NK-92 (cell line): ENCODE results near the gene SLCO1B3.

Experiments used
- DNase-seq: peaks from one replicate; lab custom pipeline; 2025; ENCODE audit not compliant: unreplicated experiment; lab: John Stamatoyannopoulos, UW

Gene SLCO1B3

DNA sequence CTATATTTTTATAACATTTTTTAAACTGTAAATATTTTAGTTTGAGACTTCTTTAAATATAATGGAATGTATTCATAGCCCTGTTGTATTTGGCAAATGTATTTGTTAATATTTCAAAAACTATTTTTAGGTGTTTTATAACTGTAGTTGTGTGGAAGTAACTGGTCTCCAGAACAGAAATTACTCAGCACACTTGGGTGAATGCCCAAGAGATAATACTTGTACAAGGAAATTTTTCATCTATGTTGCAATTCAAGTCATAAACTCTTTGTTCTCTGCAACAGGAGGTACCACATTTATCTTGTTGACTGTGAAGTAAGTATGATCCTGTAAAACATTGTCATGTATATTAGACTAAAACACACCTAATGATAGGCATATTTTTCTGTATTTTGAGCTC lies 72.8 kb downstream of the SLCO1B3 start:
- no peak for DNase-seq

DNA sequence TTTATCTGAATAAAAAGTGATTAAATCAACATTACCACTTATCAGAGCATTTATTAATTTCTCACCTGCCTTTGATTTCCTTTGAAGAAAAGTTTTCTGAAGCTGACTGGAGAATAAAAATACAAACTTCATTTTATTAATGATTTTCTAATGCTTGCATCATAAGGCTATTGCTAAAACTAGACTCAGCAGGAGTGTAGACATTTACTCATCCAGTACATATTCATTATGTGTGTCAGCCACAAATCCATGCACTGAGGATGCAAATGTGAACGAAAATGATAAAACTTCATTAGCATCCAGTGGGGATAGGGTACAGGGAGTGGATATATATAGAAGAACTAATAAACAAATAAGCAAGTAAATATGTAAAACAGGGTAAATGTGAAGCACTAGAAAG lies 74.6 kb downstream of the SLCO1B3 start:
- DNase-seq = no peak

- no peak for DNase-seq
Observed at GRCh38 chr12:20885552-20885951, 75.0 kb downstream of the SLCO1B3 start.

DNA sequence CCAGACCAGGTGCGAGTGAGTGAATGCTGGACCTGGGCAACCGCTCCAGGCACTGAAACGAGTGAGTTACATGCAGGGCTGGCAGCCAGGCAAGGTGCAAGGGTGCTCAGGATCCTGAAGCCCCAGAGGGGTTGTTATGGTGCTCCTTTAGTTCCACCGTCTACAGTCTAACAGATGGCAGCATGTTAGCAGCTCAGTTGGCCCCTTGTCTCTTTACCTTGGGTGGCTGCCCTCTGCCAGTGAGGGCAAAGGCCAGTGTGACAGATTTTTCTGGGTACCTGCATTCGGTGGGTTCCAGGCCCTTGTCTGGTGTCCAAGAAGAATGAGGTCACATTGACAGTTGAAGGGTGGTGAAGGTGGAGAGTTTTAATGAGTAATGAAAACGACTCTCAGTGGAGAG lies 106.8 kb downstream of the SLCO1B3 start:
- DNase-seq = no peak

DNA sequence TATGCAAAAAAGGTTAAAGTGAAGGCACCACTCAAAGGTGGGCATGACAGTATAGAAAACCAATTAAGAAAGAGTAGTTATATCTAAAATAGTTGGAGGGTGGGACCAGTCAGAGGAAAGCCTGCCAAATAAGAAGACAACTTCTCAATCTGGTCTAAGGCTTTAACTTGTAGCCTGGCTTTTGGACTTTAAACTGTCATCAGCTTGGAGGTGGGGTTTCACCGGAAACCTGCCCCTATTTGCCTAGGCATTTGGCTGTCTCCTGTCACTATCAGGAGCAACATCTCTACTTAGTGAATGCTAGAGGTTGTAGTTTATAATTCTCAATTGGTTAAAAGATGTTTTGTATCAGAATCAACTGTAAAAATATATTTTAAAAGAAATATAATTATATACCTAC lies 107.3 kb downstream of the SLCO1B3 start:
- no peak for DNase-seq

GRCh38 chr12:20931894-20932293 lies 121.4 kb downstream of the SLCO1B3 start:
- no peak for DNase-seq

DNA sequence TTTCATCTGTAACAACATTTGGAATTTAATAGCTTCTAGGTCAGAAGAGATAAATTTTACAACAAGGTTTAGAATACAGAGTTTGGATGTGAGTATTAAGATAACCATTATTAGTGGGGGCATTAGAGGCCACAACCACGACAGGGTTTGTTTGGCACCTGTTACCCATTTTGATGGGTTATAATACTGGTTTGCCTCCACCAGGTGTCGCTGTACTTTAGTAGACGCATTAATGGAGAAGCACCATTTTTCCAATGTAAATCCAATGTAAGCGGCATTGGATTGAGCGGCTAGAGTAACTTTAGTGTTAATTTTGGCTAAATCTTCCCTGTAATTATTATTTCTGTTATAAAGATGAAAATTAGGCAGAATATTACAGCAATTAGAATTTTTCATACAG lies 136.2 kb downstream of the SLCO1B3 start:
- DNase-seq = no peak

- no peak for DNase-seq
Observed at GRCh38 chr12:20950248-20950647, 139.7 kb downstream of the SLCO1B3 start.

DNA sequence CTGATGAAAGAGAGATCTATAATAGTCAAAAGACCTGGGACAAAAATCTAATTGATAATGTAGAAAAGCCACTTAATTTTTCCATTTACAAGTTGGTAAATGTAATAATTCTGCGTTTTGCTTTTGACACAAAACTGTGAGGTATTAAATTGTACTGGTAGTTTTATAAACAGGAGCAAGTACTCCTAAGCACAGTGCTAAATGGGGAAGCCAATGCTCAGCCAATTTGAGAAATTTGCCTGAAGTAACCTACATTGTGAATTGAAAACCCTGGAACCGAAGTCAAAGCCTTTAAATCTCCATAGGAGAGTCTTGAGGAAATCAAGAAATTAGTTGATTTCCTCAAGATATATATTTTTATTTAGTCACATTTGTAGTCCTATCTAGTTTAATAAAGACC lies 152.8 kb downstream of the SLCO1B3 start:
- no peak for DNase-seq

GRCh38 chr12:20963762-20964161 lies 153.3 kb downstream of the SLCO1B3 start:
- no peak for DNase-seq
